HG02571 (cell line): ENCODE results near the gene PLEK2.
"Not testable (repeated sequence)": the region's sequence is repeated elsewhere in the genome, so short reads cannot be mapped to it uniquely, and the experiment has no call there.

ENCODE experiments used
- ATAC-seq: cut with Tn5 transposase; IDR thresholded peaks from one replicate; pipeline ENCODE4 v1.9.1; 2021; ENCODE audit warnings: mild to moderate bottlenecking, moderate library complexity; ENCODE audit not compliant: unreplicated experiment

PLEK2 gene

DNA sequence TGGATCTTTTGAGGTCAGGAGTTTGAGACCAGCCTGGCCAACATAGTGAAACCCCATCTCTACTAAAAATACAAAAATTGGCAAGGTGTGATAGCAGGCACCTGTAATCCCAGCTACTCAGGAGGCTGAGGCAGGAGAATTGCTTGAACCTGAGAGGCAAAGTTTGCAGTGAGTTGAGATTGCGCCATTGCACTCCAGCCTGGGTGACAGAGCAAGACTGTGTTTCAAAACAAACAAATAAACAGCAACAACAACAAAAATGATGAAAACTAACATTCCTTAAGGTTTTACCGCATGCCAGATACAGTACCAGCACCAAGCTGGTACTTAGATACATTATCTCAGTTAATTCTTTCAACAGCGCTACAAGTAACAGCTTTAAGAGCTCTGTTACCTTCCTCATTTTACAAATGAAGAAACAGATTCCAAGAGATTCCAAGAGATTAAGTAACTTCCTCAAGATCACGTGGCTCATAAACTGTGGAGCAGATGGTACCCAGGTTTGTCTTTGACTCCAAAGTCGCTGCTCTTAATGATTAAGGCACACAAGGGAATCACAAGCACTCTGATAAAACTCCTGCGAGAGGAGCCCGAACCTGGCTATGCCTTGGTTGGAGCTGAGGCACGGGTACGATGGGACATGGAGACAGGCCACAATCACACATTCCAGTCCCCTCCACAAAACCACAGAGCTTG is 17.7 kb upstream of the PLEK2 start:
- ATAC-seq, result no peak

- ATAC-seq, result no peak
Measured at GRCh38 chr14:67428501-67429031, 16.6 kb upstream of the PLEK2 start.

- ATAC-seq, result no peak
Measured at GRCh38 chr14:67426983-67427606, 15.1 kb upstream of the PLEK2 start.

DNA sequence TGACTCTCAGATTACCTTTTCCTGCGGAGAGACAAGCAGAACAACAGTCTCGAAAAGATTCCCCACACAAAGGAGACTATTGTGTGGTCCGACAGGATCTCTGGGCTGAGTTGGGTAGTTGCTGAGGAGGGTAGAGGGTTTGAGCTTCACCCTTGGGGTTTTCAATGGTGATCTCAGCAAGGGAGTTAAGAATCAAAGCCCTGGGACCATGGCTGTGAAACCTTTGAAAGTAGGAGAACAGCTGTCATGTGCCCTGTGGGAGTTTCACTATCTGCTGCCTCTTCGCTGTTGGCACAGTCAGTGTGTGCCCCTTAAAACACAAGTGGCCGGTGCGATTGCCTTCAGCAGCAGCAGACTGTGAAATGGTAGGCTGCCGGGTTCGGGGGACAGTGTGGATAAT is 14.2 kb upstream of the PLEK2 start:
- no peak for ATAC-seq

GRCh38 chr14:67425608-67426007 is 13.6 kb upstream of the PLEK2 start:
- ATAC-seq, result no peak

GRCh38 chr14:67424539-67424938 is 12.6 kb upstream of the PLEK2 start:
- ATAC-seq, result no peak

DNA sequence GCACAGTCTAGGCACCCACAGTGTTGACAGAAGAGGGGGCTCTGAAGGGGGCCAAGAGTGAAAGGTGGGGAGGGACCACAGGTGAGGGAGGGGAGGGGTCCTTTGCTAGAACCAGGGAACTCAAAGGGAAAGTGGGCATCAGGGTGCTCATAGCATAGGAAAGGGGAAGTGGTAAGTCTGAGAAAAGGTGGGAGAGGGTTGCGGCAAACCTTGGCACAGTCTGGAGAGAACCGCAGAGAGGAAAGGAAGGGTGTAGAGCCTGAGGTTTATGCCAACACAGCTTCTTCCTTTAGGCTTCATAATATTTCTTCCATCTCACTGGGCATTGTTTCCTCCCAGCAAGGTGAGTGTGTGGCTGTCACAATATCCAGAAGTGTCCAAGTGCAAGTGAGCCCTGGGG is 11.5 kb upstream of the PLEK2 start:
- ATAC-seq, result no peak

DNA sequence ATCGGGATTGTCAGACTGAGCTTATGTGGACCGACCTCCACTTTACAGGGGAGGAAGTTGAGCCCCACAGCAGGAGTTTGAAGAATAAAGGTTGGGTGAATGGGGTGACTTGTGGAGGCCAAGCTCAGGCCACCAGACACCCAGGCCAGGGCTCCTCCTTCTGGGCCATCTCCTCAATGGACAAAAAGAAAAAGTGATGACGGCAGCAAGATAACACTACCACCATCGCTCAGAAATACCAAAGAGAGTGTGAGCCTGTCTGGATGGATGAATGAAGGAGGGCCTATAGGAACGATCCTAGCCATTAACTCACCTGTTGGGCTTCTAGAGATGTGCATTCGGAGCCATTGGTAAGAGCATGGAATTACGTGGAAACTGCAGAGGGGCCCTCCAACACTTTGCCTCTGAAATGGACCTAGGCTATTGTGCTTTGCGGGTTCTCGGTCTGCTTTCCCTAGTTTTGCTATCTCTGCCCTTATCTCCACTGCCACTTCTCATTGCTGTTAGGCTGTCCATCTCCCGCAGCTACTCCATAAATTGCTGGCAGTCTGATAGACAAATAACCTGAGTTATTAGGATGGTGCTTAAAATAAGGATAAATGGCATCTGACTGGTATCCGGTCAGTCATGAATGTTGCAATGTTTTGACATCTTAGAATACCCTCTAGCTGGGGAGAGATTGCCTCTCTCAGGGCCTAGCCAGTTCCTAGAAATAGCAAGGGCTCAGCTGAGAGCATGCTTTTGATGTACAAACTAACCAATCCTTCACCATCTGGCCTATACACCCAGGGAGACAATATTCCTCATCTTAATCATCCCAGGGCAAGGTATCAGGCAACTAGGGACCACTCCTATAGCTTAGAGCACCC is 9.6 kb upstream of the PLEK2 start:
- ATAC-seq, result no peak

DNA sequence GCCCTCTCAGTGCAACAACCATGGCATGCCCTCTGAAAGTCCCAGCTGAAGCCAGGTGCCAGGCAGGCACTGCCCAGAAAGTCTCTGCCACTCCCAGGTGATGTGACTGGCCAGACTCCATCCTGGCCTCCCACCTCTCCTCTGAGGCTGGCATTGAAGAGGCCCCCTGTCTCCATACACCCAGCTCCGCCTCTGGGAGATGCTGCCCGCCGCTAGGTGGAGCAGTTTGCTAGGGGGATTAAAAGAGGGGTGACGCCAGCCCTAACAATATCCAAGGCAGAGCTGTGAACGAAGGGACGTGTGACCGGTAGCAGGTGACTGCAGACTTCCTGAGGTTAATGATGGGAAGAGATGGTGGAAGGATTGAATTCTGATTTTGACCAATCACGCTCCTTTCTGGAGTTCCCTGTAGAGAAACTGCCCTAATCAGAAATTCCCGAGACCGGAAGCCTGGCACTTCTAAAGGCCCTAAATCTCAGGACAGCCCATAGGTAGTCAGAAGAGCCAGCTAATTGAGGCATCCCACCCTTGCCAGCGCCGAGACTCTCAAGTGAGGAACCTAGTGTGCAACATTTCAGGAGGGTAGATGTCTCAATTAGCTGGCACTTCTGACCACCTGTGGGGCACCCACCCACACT is 8.3 kb upstream of the PLEK2 start:
- no peak for ATAC-seq

- no peak for ATAC-seq
Measured at GRCh38 chr14:67418401-67419191, 6.6 kb upstream of the PLEK2 start.

DNA sequence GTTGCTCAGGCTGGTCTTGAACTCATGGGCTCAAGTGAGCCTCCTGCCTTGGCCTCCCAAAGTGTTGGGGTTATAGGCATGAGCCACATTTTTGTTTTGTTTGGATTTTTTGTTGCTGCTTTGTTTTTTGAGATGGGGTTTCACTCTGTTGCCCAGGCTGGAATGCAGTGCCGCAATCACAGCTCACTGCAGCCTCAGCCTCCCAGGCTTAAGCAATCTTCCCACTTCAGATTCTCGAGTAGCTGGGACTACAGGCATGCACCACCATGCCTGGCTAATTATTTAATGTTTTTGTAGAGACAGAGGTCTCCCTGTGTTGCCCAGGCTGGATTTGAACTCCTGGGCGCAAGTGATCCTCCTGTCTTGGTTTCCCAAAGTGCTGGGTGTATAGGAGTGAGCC is 5.7 kb upstream of the PLEK2 start:
- no peak for ATAC-seq

DNA sequence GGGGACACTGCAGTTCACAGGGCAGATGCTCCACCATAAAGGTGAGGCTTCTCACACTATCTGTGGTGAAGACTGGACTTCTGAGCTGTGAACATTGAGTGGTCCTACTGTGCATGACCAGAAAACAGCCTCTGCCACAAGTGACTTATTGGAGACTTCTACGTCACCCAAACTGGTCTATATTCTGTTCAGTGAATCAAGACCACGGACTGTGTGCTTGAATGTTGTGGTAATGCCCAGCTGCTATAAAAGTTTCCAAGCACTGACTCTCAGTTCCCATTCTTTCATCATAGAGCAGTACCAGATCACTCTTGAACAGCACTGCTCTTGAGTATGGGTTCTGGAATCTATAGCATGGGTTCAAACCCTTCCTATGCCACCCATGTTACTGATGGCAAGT is 4.8 kb upstream of the PLEK2 start:
- no peak for ATAC-seq

DNA sequence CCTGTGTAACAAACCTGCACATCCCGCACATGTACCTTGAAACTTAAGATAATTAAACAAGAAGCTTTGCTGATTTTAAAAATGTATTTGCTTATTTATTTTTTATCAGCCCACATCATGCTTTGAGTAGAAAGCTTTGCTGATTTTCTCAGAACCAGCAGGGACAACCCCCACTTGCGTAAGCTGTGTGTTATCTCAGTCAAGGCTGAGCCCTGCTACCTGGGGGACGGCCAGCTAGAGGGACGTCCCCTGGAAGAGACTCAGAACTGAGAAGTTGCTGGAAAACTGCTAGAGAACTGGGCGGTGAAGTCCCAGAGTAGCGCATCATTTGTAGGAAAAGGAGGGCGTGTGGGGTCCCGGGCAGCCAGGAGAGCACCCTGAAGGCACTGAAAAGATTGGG is 4.1 kb upstream of the PLEK2 start:
- ATAC-seq, result no peak

DNA sequence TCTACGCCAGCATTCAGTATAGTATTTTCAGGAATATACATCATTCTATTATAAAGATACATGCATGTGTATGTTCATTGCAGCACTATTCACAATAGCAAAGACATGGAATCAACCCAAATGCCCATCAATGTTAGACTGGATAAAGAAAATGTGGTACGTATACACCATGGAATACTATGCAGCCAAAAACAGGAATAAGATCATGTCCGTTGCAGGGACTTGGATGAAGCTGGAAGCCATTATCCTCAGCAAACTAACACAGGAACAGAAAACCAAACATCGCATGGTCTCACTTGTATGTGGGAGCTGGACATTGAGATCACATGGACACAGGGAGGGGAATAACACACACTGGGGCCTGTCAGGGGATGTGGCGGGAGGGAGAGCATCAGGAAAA is 3.6 kb upstream of the PLEK2 start:
- not testable (repeated sequence) for ATAC-seq

DNA sequence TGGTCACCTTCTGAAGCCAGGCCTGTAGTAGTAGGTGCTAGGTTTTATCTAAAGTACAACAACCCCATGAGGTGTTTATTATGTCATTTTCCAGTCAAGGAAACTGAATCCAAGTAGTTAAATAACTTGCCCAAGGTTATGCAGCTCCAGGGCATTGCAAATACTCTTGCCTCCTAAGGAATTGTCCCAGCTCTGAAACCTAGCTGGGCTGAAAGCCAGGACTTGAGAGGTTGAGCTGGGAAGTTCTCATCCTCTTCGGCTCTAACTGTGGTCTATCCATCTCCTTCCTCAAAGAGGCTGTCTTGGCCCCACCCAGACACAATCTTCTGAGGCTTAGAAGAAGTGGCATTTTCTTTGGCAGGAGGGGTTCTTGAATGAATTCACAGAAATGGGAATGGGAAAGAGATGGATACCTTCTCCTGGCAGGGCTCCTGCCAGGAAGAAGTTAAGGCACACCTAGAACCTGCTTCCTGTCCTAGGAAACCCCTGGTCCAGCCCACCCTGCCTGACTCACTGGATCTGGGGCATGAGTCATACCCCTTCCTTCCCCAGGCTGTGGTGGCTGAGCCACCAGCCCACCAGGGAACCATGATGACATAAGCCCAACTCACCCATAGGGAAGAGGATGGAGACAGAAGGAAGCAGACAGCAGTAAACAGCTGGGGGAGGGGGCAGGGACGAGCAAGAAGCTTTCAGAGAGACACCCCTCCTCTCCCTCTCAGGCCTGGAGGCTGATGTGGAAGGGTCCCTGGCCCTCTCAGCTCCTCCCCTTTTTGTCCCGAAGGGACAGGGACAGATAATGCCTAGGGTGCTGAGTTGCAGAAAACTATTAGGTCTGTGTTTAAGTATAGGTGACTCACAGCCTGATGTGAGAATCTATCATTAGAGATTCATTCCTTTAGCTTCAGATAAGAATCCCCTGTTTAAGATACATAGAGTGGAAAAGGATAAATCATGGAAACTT is 2.1 kb upstream of the PLEK2 start:
- ATAC-seq, result no peak

- ATAC-seq, result no peak
Measured at GRCh38 chr14:67411370-67411769, 595 bp downstream of the PLEK2 start.

DNA sequence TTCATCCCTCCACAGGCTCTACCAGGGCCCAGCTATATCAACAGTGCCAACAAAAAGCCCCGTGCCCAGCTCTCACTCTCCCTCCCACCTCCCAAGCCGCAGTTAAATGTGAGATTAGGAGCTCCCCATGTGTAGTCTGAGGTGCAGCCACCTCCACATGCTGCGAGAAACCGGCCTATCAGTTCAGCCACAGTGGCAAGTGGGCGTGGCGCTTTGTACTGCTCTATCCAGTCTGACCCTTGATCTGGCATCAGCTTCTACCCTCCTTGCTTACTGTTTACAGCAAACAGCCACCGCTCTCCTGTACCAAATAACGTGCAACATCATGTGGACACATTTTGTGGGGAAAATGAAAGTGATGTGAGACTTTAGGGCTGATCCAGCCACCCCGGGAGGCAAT is 1.7 kb downstream of the PLEK2 start:
- ATAC-seq, result no peak

DNA sequence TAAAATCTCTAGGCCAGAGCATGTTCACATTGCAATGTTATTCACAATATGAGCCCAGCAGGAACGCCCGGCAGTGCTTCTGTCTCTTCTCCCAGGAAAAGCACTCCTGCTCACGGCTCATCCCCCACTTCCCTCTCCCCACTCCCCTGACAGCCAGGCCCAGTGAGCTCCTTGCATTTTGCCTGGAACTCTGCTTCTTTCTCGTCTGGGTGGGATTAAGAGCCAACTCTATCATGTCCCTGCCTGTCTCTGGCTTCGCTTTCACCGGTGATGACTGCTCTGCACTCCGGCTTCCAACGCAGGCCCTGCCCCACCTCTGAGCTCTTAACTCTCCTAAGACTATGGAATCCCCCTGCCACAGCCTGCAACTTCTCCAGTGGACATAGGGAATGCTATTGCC is 2.5 kb downstream of the PLEK2 start:
- no peak for ATAC-seq

GRCh38 chr14:67408122-67408801 is 3.7 kb downstream of the PLEK2 start:
- not testable (repeated sequence) for ATAC-seq
